Inflammatory macrophage (primary cell): ENCODE results near the gene SEZ6L.

Experiments
- DNase-seq, 2 donors: peaks; one replicate each; pipeline ENCODE4 v3.0.0-alpha.2; 2020 to 2022

SEZ6L gene

DNA sequence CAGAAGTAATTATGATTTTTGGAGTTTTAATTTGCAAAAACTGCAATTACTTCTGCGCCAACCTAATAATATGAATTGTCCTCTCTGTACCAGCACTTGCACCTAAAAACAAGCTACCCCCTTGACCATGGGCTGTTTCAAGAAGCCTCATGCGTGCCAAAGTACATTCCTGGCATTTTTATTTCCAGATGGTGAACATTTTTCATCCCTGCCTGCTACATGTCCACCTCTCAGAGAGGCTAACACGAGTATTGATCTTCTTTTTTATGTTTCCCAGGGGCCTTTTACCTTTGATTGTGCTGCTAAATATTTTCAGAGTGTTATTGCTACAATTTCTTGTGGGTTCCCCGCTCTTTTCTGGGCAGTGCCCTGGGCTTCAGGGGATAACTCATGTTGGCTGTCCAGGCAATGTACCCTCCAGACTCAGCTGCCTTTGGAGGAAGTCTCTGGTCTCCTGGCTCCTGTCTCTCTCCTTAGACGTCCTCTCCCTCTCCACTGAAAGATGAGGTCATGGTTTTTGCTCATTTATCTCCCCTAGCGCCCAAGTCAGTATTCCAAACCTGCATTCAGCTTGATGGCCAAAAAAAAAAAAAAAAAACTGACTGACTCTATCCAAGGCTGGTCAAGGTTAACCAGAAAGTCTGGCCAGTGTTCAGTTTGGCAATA, 173.6 kb downstream of the SEZ6L start:
- DNase-seq: no peak

DNA sequence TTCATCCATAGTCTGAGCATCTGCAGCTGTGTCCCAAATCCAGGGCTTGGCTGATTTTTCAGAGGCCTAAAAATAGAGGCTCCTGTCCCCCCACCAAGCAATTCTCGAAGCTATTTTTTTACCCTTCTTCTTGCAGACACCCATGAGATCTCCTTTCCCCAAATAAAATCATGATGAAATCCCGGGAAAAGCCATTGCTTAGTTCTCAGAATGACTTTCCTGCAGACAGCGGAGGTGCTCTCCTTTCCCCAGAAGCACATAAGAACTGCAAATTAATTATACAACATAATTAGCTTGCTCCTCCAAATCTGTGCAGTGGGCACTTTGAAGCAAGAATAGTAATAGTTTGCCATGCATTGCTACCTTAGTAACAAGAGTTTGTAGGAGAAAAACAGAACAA, 176.2 kb downstream of the SEZ6L start:
- no peak for DNase-seq

DNA sequence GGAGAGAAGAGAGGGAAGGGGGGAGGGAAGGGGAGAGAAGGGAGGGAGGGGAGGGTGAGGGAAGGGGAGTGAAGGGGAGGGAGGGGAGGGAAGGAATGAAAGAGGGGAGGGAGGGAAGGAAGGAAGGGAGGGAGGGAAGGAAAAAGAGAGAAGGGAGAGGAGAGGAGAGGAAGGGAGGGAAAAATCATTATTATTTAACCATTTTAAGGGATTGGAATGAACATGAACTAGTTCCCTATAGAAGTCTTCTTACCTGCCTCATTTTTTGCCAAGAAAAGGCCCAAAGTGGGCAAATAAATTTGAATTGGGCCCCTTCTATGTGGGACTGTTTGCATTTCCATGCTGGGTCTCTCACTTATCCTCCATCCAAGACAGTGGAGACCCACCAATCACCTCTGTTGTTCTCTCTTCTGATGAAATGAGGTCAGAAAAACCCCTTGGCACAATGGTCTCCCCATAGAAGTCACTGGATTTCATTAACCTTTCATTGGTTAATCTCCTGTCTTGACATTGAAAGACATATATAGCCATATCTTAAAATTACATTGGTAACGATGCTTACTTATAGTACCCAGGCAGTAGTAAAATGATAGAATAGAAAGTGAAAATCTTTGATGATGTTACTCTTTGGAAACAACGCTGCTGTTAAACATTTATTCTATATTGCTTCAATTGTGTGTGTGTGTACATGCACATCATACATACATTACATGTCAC, 179.7 kb downstream of the SEZ6L start:
- DNase-seq: no peak

DNA sequence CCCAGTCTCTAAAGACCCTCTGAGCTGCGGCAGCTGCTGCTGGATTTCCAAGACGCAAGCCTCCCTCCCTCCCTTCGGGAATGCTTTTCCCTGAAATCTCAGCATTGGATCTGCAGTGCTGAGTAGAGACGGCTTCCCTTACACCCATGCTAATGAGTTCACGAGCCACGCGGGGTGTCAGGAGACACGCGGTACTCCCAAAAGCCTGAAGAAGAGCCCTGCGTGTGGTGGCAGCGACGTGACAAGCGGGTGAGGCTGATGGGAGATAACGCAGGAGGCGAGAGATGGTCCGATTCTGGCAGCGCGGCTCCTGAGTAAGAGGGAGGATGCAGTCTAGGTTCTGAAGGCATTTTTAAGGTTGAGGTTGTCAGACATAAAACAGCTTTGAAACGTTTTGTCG, 185.4 kb downstream of the SEZ6L start:
- no peak for DNase-seq

DNA sequence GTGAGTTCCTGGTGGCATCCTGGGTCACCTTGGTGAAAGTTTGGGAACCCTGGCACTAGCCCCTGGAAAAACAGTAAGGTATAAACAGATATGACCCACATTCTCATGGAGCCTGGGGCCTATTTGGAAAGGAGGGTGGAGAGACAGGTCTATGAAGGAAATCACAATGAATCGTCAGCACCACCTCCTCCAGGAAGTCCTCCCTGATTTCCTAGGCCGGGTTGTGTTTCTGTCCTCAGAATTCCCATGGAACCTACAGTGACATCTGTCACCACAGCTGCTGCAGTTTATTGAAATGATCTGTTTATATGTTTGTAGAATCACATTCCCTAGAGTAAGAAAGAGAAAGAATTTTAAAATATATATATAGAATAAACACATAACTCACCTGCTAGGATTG, 188.0 kb downstream of the SEZ6L start:
- DNase-seq: no peak

DNA sequence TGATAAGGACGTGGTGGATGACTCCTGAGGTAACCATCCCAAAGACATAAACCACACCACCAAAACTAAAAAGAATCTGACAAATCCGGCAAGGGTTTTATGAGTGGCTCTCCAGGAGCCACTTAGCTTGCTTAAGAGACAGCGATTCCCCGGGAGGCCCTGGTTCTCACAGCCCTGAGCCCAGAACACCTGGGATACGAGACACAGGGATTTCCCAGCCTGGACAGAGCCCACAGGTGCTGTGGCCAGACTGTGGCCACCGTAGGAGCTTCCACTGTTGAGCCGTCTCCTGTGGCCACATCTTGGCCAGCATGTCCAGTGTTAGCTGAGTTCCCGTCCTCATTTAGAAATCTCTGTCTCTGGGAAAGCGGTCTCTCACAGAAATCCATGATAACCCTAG, 188.6 kb downstream of the SEZ6L start:
- no peak for DNase-seq

DNA sequence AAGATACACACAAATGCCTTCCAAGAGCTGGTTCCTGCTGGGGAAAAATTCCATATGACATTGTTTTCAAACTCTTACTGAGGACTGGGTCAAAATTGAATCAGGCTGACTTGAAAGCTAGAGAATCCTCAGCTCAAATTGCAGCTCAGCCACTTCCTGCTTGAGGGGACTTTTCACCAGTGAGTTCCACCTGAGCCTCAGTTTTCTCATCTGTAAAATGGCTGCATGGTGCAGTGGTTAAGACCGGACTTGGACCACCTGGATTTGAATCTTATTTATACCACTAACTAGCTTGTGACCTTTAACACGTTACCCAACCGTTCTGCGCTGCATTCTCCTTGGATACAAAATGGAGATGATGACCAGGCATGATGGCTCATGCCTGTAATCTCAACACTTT, 189.9 kb downstream of the SEZ6L start:
- no peak for DNase-seq

DNA sequence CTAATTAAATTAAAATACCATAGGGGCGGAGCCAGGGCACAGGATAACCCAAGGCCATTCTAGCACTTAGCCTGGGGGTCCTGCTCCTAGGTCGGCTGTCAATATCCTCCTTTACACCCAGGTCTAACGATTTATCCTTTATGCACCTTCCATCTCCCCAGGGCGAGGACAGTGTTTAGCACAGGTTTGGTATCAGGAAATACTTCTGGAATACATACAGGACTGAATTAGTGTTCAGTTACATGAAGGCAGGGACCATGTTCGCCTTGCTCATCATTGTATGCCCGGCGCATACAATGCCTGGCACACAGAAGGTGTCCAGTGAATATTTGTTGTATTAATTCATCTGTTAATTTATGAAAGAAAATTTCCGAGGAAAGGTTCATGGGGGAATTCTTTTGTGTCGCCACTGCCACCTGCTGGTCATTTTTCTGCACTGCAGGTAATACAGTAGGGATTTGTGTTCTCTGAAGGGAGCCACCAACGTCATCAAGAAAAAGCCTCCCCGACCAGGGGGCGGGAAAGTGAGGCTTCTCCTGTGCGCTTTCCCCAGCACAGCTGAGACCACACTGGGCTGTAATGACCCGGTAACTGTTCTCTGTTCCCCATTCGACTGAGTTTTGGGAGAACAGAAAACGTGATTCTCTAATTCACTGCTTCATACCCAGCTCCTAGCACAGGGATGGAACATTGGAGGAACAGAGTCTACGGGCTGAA, 191.1 kb downstream of the SEZ6L start:
- peak; percentile 67 to 76 for DNase-seq

DNA sequence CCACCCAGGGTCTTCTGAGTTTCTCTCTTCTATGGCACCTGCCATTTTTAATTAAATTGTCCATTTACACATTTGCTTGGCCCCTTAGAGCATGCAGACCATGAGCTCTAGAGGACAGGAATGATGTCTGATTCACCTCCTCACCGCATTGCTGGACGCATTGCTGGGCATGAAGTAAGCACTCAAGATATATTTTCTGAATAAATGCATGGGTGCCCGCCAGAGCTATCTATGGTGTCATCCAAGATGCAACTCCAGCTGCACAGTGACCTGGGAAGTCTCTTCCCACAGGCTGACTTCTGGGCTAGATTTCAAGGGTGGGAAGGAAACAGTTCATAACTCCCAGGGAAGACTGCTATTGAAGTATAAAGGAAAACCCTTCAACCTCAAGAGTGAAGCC, 193.2 kb downstream of the SEZ6L start:
- DNase-seq: no peak

DNA sequence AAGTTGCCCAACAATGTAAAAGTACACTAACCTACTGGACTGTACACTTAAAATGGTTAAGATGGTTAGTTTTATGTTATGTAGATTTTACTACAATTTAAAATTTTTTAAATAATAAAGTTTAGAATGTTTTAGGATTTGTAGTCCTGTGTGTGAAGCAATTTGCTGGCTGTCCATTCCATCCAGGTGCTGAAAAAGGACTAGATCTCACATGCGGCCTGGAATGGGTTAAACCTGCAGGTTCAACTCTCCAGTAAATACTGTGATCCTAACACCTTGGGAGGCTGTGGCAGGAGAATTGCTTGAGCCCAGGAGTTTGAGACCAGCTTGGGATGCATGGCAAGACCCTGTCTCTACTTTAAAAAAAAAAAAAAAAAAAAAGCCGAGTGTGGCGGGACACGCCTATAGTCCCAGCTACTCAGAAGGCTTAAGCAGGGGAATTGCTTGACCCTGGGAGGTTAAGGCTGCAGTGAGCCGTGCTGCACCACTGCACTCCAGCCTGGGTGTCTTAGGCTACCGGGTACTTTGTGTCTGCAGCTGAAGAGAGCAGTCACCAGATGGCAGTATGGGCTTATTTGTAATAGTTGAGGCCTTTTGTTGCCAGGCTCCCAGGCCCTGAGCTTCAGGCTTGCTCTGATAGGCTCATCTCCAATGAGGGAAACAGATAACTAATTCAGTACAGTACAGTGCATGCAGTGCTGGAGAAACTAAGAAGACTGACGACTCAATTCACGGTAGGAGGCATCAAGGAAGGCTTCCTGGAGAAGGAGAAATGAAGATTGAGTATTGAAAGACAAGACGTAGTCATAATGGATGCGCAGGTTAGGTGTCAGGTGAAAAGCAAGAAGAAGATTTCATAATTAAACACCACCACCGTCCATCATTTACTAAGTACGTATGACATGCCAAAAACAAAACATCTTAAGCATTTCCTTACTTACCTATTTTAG, 195.1 kb downstream of the SEZ6L start:
- DNase-seq: peak; percentile 72 to 80

DNA sequence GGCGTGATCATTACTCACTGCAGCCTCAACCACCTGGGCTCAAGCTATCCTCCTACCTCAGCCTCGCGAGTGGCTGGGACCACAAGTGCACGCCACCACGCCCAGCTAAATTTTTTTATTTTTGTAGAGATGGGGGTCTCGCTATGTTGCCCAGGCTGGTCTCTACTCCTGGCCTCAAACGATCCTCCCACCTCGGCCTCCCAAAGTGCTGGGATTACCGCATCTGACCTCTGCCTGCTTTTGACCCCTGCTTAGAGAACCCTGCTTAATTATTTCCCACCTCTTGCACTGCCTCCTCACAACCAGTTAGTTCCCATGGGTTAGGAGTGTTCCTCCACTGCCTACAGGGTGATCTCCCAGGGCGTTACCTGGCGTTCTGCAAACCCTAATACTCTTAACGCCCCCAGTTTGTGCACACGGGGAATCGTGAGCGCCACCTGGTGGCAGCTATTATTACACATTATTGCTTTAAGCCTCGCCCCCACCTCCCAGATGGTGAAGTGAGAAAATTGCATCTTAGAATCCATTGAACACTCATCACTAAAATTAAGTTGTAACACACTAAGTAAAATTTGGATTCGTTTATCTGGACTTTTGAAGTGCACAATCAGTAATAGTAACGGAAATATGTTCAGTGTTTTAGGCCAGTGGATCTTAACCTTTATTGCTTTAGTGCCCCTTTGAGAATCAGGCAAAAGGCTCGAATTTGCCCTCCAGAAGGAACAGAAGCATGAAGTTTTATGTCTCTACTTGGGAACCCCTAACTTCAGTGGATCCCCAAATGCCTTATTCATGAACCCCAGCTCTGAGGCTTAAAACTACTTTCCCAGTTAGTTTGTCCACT, 198.4 kb downstream of the SEZ6L start:
- DNase-seq: peak; percentile 70 to 73

DNA sequence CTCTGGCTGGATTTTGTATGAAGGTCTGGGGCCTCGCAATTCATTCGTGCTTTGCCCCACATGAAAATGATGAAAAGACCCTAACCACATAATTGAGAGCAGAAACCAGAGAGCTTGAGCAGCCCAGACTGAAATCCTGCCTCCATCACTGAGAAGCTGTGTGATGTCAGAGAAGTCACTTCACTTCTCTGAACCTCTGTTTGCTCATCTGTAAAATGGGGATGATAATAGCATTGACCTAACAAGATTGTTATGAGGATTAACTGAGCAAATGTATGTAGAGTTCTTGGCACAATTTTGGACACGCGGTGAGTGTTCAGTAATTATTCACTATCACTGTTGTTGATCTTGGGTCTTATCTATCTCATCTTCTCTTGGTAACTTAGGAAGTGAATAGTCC, 203.6 kb downstream of the SEZ6L start:
- no peak for DNase-seq

DNA sequence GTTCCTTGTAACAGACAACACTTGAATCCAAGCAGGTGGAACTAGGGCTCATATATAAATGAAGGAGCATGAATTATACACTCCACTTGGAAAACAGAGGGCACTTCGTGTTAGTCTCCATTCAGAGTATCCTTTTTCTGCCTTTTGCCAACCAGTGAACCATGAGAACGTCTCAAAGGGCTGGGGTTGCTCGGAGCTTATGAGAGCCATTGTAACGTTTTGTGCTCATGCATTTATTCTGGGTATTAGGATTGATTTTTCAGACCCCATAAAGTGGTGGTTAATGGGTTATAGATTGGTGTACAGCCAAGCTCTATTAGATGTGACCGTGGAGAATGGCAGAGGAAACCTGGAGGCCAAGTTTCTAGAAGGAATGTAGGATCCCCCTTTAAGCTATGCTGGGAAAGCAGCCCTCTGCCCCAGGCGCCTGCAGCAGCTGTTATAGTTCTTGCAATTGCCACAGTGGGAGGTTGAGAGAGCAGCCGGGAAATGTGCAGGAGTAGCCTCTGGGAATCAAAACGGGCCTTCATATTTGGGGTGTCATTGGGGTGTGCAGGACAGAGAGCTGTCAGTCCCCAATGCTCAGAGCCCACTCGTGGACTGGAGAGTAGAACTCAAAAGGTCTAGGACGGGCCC, 205.2 kb downstream of the SEZ6L start:
- DNase-seq: no peak

DNA sequence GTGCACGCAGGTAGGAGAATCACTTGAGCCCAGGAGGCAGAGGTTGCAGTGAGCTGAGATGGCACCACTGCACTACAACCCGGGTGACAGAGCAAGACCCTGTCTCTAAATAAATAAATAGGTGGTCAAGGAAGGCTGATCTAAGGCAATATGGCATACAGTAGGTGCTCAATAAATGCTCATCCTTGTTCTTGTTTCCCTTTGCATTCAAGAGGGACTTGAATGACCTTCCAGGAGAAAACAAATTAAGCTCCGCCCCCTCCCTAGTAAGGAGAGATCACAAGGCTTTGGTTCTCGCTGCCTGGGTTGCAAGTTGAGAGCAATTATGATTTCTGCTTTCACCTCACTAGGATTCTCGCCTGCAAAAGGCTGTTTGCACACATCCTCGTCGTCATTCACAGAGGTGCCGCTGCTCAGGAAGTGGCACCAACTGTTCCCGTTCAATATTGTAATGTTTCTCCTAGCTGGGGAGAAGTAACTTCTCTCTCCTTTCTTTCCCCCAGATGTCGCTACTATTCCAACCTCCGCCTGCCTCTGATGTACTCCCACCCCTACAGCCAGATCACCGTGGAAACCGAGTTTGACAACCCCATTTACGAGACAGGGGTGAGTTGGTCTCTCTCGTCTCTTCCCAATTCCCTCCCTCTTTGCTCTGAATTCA, 208.0 kb downstream of the SEZ6L start:
- peak; percentile 4 to 25 for DNase-seq

DNA sequence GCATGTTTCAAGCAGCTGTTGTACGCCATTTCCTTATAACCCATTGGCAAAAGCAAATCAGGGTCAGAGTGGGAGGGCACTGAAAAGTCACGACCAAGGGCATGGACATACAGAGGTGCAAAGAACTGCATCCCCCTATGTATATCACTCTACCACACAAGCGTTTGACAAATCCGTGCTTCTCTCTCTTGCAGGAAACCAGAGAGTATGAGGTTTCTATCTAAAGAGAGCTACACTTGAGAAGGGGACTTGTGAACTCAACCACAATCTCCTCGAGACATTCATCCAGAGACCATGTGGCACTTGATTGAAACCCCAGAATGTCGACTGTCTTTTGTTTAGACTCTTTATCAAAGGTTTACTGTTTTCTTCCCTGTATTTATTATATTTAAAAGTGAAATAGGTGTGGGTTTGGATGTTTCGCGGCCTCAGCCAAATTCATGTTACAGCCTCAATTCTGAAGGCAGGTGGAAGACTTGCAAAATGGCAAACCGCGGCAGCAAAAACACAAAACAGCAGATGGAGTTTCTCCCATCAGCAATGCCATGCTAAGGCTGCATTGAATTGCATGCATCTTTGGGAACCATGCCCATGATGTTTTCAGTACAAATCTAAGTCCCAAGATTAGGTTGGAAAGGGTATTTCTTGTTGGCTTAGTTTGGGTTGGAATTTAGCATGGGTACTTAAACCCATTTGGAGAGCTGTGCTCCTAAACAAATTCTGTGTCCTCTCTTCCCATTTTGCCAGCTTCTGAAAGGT, 211.0 kb downstream of the SEZ6L start:
- DNase-seq: no peak

DNA sequence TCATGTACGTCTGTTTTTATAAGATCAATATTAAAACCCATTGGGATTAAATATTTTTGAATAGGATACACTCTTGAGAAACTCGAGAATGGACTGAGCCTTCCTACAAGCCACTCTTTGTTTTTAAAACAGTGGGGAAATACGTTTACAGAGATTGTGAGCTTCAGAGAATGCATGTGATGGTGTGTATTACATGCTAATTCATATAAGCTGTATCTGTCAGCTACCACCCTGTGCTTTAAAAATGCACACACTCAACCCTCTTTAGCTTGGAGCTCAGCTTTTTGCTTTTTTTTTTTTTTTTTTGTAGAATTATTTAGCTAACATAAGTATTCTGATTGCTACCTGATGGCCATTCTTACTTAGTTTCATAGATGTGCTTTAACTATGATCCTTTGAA, 213.5 kb downstream of the SEZ6L start:
- DNase-seq: no peak

DNA sequence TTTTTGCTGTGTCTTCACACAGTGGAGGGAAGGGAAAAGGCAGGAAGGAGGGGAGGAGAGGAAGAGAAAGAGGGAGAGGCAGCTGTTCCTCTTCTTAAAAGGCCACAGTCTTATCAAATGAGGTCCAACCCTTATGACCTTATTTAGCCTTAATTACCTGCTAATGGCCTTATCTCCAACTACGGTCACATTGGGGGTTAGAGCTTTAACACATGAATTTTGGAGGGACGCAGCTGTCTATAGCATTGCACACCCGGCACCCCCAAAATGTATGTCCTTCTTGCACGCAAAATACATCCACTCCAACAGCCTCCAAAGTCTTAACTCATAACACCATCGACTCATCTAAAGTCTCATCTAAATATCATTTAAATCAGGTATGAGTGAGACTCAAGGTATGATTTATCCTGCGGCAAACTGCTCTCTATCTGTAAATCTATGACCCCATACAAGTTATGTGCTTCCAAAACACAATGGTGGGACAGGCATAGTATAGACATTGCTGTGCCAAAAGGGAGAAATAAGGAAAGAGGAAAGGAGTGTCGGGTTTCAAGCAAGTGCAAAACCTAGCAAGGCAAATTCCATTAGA, 214.8 kb downstream of the SEZ6L start:
- DNase-seq: no peak

DNA sequence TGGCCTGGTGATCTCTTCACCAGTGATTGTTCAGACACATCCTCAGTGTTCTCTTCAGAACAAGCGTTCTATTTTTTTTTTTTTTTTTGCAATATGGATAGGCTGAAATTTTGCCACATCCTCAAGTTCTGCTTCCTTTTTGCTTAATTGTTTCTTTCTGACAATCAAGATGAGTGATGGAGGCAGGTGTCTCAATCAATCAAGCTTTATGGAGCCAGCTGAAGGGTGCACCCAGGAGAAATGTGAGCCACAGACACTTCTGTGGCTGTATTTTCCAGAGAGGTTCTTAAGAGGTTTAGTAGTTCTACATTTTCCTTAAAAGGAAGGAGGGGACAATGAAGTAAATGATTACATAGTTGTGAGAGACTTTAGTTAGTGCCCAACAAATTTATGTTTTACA, 215.9 kb downstream of the SEZ6L start:
- no peak for DNase-seq

DNA sequence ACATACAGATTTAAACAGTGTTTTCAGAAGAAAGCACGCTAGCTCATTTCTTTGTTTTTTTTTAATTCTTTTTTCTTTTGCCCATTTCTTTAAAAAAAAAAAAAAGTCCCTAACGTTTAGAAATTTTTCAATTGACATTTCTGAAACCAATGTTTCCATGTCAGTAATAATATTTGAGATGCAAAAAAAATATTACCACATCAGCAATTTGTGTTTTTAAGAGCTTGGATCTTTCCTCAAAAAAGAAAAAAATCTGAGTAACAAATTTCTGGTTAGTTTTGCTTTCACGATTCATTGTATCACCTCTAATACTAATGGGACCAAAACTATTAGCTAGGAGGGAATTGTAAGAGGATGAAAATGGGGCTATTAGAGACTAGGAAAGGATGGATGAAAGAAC, 219.9 kb downstream of the SEZ6L start:
- no peak for DNase-seq

DNA sequence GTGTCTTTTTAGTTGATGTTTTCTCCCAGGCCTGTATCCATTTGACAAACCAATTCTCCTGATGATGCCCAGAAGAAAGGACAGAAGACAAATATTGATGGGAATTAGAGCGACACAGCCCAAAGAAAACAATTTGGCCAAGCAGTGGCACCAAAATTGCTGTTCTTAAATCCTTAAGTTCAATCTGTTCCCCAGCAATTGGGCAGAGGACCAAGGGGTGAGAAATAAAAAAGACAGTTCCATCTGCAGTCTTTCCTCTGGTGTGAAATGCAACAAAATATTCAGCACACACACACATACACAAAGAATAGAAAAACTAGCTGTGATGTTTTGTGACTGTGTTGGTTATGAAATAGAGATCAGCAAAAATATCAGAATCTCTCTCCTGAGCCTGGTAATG, 221.8 kb downstream of the SEZ6L start:
- DNase-seq: no peak
